Measurements from ENCODE around the gene AGBL2.
"Not testable (repeated sequence)": the region's sequence is repeated elsewhere in the genome, so short reads cannot be mapped to it uniquely, and the experiment has no call there.

Gene AGBL2

DNA sequence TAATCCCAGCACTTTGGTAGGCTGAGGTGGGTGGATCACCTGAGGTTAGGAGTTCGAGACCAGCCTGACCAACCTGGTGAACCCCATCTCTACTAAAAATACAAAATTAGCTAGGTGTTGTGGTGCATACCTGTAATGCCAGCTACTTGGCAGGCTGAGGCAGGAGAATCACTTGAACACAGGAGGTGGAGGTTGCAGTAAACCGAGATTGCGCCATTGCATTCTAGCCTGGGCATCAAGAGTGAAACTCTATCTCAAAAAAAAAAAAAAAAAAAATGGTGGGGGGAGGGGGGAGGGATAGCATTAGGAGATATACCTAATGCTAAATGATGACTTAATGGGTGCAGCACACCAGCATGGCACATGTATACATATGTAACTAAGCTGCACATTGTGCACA is 28.5 kb downstream of the AGBL2 start:
- not testable (repeated sequence) for H3K9ac ChIP-seq (ENCODE audit: low read depth, low read length); H3K27me3 ChIP-seq (ENCODE audit: control insufficient read depth, insufficient read depth, low read length); H3K36me3 ChIP-seq (ENCODE audit: control insufficient read depth, insufficient read depth, low read length); H3K4me1 ChIP-seq (ENCODE audit: control insufficient read depth, insufficient read depth, low read length); H3K9me3 ChIP-seq (ENCODE audit: control insufficient read depth, insufficient read depth, low read length); H3K4me3 ChIP-seq (ENCODE audit: low read depth, low read length)

DNA sequence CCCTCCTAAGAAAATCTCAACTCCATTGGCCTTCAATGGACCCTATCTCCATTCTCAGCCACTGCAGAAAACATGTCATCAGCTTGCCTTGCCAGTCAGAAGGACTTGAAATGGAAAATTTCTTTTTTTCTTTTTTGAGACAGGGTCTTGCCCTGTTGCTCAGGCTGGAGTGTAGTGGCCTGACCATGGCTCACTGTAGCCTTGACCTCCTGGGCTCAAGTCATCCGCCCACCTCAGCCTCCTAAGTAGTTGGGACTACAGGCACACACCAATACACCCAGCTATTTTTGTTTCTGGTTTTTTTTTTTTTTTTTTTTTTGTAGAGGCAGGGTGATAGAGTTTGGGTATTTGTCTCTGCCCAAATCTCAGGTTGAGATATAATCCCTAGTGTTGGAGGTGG is 29.0 kb downstream of the AGBL2 start:
- no peaks in the 10 kb centered on the region for H3K27me3 ChIP-seq (ENCODE audit: control insufficient read depth, insufficient read depth, low read length)
- no peak overlapping the region for H3K4me3 ChIP-seq (ENCODE audit: low read depth, low read length)

DNA sequence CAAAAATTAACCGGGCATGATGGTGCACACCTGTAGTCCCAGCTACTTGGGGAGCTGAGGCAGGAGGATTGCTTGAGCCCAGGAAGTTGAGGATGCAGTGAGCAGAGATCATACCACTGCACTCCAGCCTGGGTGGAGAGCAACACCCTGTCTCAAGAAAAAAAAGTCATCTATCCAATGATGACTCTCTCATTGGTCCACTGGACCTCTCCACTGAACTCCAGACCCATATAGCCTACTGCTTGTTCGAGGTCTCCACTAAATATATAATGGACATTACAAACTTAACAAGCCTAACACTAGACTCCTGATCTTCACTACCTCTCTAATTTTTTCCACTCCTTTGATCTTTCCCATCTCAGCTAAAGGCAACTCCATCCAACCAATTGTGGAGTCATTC is 39.3 kb downstream of the AGBL2 start:
- H3K9me3 ChIP-seq (ENCODE audit: control insufficient read depth, insufficient read depth, low read length) = no peaks in the 10 kb centered on the region
- H3K27me3 ChIP-seq (ENCODE audit: control insufficient read depth, insufficient read depth, low read length) = no peaks in the 10 kb centered on the region
- no peaks in the 10 kb centered on the region for H3K36me3 ChIP-seq (ENCODE audit: control insufficient read depth, insufficient read depth, low read length)
- H3K9ac ChIP-seq (ENCODE audit: low read depth, low read length) = no peak overlapping the region
- H3K4me3 ChIP-seq (ENCODE audit: low read depth, low read length) = no peak overlapping the region
- no peaks in the 10 kb centered on the region for H3K4me1 ChIP-seq (ENCODE audit: control insufficient read depth, insufficient read depth, low read length)

More for the DNA sequence above, 29.0 kb downstream of the AGBL2 start:
- H3K9ac ChIP-seq (ENCODE audit: low read depth, low read length) = no peak overlapping the region
- H3K36me3 ChIP-seq (ENCODE audit: control insufficient read depth, insufficient read depth, low read length) = no peaks in the 10 kb centered on the region
- H3K4me1 ChIP-seq (ENCODE audit: control insufficient read depth, insufficient read depth, low read length) = no peaks in the 10 kb centered on the region
- H3K9me3 ChIP-seq (ENCODE audit: control insufficient read depth, insufficient read depth, low read length) = no peaks in the 10 kb centered on the region

DNA sequence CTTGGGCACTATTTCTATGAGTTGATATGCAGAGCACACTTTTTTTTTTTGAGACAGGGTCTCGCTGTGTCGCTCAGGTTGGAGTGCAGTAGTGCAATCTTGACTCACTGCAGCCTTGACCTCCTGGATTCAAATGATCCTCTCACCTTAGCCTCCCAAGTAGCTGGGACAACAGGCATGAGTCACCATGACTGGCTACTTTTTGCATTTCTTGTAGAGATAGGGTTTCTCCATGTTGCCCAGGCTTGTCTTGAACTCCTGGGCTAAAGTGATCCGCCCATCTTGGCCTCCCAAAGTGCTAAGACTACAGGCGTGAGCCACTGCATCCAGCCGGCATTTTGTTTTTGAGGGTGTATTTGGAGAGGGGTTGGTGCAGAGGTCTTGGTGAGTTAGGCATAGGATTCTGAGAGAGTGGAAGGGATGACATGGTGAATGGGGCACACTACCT is 42.9 kb downstream of the AGBL2 start:
- H3K4me3 ChIP-seq (ENCODE audit: low read depth, low read length) = no peak overlapping the region

DNA sequence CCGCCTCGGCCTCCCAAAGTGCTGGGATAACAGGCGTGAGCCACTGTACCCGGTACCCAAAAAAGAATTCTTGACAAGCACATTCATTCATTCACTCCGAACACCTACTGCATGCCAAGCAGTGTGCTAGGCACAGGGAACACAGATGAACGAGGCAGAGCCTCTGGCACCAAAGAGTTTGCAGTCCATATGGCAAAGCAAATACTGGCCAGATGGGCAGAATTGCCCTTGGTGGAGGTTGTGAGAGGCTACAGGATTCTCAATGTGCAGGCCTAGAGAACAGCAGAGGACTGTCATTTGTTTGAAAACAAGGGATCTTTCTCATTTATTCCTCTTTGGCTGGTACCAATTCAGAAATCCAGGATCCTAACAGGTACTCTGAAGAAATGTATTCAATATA is 45.3 kb downstream of the AGBL2 start:
- H3K27me3 ChIP-seq (ENCODE audit: control insufficient read depth, insufficient read depth, low read length) = no peaks in the 10 kb centered on the region
- no peak overlapping the region for H3K4me3 ChIP-seq (ENCODE audit: low read depth, low read length)
- no peaks in the 10 kb centered on the region for H3K4me1 ChIP-seq (ENCODE audit: control insufficient read depth, insufficient read depth, low read length)
- no peaks in the 10 kb centered on the region for H3K9me3 ChIP-seq (ENCODE audit: control insufficient read depth, insufficient read depth, low read length)
- no peaks in the 10 kb centered on the region for H3K36me3 ChIP-seq (ENCODE audit: control insufficient read depth, insufficient read depth, low read length)
- no peak overlapping the region for H3K9ac ChIP-seq (ENCODE audit: low read depth, low read length)

More for the DNA sequence above, 42.9 kb downstream of the AGBL2 start:
- Histone ChIP-seq H3K4me1 (ENCODE audit: control insufficient read depth, insufficient read depth, low read length) (no peaks in the 10 kb centered on the region), H3K27me3 (ENCODE audit: control insufficient read depth, insufficient read depth, low read length) (no peaks in the 10 kb centered on the region), H3K9ac (ENCODE audit: low read depth, low read length) (no peak overlapping the region), H3K9me3 (ENCODE audit: control insufficient read depth, insufficient read depth, low read length) (no peaks in the 10 kb centered on the region), H3K36me3 (ENCODE audit: control insufficient read depth, insufficient read depth, low read length) (no peaks in the 10 kb centered on the region)

GRCh38 chr11:47668665-47669064 is 46.5 kb downstream of the AGBL2 start:
- Histone ChIP-seq H3K4me3 (ENCODE audit: low read depth, low read length) (no peak overlapping the region), H3K36me3 (ENCODE audit: control insufficient read depth, insufficient read depth, low read length) (no peaks in the 10 kb centered on the region), H3K27me3 (ENCODE audit: control insufficient read depth, insufficient read depth, low read length) (no peaks in the 10 kb centered on the region), H3K9me3 (ENCODE audit: control insufficient read depth, insufficient read depth, low read length) (no peaks in the 10 kb centered on the region), H3K9ac (ENCODE audit: low read depth, low read length) (no peak overlapping the region), H3K4me1 (ENCODE audit: control insufficient read depth, insufficient read depth, low read length) (no peaks in the 10 kb centered on the region)

- no peak overlapping the region for H3K9ac ChIP-seq (ENCODE audit: low read depth, low read length)
- no peaks in the 10 kb centered on the region for H3K4me1 ChIP-seq (ENCODE audit: control insufficient read depth, insufficient read depth, low read length)
- no peaks in the 10 kb centered on the region for H3K36me3 ChIP-seq (ENCODE audit: control insufficient read depth, insufficient read depth, low read length)
- H3K4me3 ChIP-seq (ENCODE audit: low read depth, low read length) = no peak overlapping the region
- no peaks in the 10 kb centered on the region for H3K9me3 ChIP-seq (ENCODE audit: control insufficient read depth, insufficient read depth, low read length)
- H3K27me3 ChIP-seq (ENCODE audit: control insufficient read depth, insufficient read depth, low read length) = no peaks in the 10 kb centered on the region
These were observed 47.6 kb downstream of the AGBL2 start for GRCh38 chr11:47667555-47667954.

GRCh38 chr11:47667135-47667534 is 48.0 kb downstream of the AGBL2 start:
- Histone ChIP-seq H3K36me3 (ENCODE audit: control insufficient read depth, insufficient read depth, low read length) (no peaks in the 10 kb centered on the region), H3K4me1 (ENCODE audit: control insufficient read depth, insufficient read depth, low read length) (no peaks in the 10 kb centered on the region), H3K4me3 (ENCODE audit: low read depth, low read length) (no peak overlapping the region), H3K9me3 (ENCODE audit: control insufficient read depth, insufficient read depth, low read length) (no peaks in the 10 kb centered on the region), H3K27me3 (ENCODE audit: control insufficient read depth, insufficient read depth, low read length) (no peaks in the 10 kb centered on the region), H3K9ac (ENCODE audit: low read depth, low read length) (no peak overlapping the region)

- H3K9ac ChIP-seq (ENCODE audit: low read depth, low read length); H3K4me1 ChIP-seq (ENCODE audit: control insufficient read depth, insufficient read depth, low read length); H3K4me3 ChIP-seq (ENCODE audit: low read depth, low read length); H3K9me3 ChIP-seq (ENCODE audit: control insufficient read depth, insufficient read depth, low read length); H3K27me3 ChIP-seq (ENCODE audit: control insufficient read depth, insufficient read depth, low read length); H3K36me3 ChIP-seq (ENCODE audit: control insufficient read depth, insufficient read depth, low read length): not testable (repeated sequence)
These were observed 50.2 kb downstream of the AGBL2 start for GRCh38 chr11:47664936-47665335.

- Histone ChIP-seq H3K9me3 (ENCODE audit: control insufficient read depth, insufficient read depth, low read length) (no peaks in the 10 kb centered on the region), H3K27me3 (ENCODE audit: control insufficient read depth, insufficient read depth, low read length) (no peaks in the 10 kb centered on the region), H3K36me3 (ENCODE audit: control insufficient read depth, insufficient read depth, low read length) (no peaks in the 10 kb centered on the region), H3K4me1 (ENCODE audit: control insufficient read depth, insufficient read depth, low read length) (no peaks in the 10 kb centered on the region), H3K9ac (ENCODE audit: low read depth, low read length) (no peak overlapping the region), H3K4me3 (ENCODE audit: low read depth, low read length) (no peak overlapping the region)
These were observed 53.9 kb downstream of the AGBL2 start for GRCh38 chr11:47661245-47661644.

GRCh38 chr11:47659276-47659675 is 55.9 kb downstream of the AGBL2 start:
- Histone ChIP-seq H3K9me3 (ENCODE audit: control insufficient read depth, insufficient read depth, low read length) (no peaks in the 10 kb centered on the region), H3K4me1 (ENCODE audit: control insufficient read depth, insufficient read depth, low read length) (no peaks in the 10 kb centered on the region), H3K36me3 (ENCODE audit: control insufficient read depth, insufficient read depth, low read length) (no peaks in the 10 kb centered on the region), H3K9ac (ENCODE audit: low read depth, low read length) (no peak overlapping the region), H3K4me3 (ENCODE audit: low read depth, low read length) (no peak overlapping the region), H3K27me3 (ENCODE audit: control insufficient read depth, insufficient read depth, low read length) (no peaks in the 10 kb centered on the region)

GRCh38 chr11:47656260-47656885 is 58.8 kb downstream of the AGBL2 start:
- Histone ChIP-seq H3K4me3 (ENCODE audit: low read depth, low read length) (no peak overlapping the region), H3K4me1 (ENCODE audit: control insufficient read depth, insufficient read depth, low read length) (no peaks in the 10 kb centered on the region), H3K9me3 (ENCODE audit: control insufficient read depth, insufficient read depth, low read length) (peaks cover 1% of the 10 kb centered on the region), H3K36me3 (ENCODE audit: control insufficient read depth, insufficient read depth, low read length) (no peaks in the 10 kb centered on the region), H3K27me3 (ENCODE audit: control insufficient read depth, insufficient read depth, low read length) (no peaks in the 10 kb centered on the region), H3K9ac (ENCODE audit: low read depth, low read length) (no peak overlapping the region)
